ENCODE results near the gene SYNPO2. TPM values are rescaled to one million over a fixed set of nuclear protein-coding genes. Genes with fewer than 3 reads are reported as not detected.

The SYNPO2 gene
- total and polyA plus RNA-seq, 10 of the 15 experiments (the other 5 are each of a cell fraction or from before 2014, with no cell fraction given), result 0.04 to 0.34 (median 0.28) TPM

GRCh38 chr4:119037709-119038108 is 149.1 kb downstream of the SYNPO2 start:
- TF ChIP-seq RELB (IDR thresholded peaks at IDR 0.05; ENCODE audit: low read depth), result no peak
- Histone ChIP-seq H2AFZ (ENCODE audit: control insufficient read depth, low read depth, low read length) (peak overlapping the region; percentile 68), H3K4me1 (ENCODE audit: control insufficient read depth, insufficient read depth, low read length) (peaks cover 6% of the 10 kb centered on the region), H3K9ac (ENCODE audit: control insufficient read depth, insufficient read depth, low read length) (no peak overlapping the region), H3K36me3 (ENCODE audit: control insufficient read depth in 2 of 2, insufficient read depth in 2 of 2, low read length in 1 of 2) (no peaks in the 10 kb centered on the region), H4K20me1 (ENCODE audit: control insufficient read depth, insufficient read depth) (no peaks in the 10 kb centered on the region), H3K27me3 (replicated peaks in 1 of 2; ENCODE audit: control insufficient read depth in 2 of 2, insufficient read depth in 2 of 2, low read length in 1 of 2) (no peaks in the 10 kb centered on the region), H3K9me3 (replicated peaks; ENCODE audit: control insufficient read depth, insufficient read depth, low read length) (no peaks in the 10 kb centered on the region), H3K4me2 (ENCODE audit: control insufficient read depth, insufficient read depth) (no peak overlapping the region; the same call in 1 of the 2 replicates), H3K4me3 (no peak overlapping the region), H3K27ac (ENCODE audit: control insufficient read depth, insufficient read depth) (peak overlapping the region; percentile 9; the same call in 1 of the 2 replicates), H3K79me2 (ENCODE audit: control insufficient read depth, insufficient read depth, low read length) (no peaks in the 10 kb centered on the region)
- intact Hi-C loops (cut with micrococcal nuclease; ENCODE audit: unreplicated experiment), result loop anchor here (2.0 kb wide), 1 partner anchor 57 kb away; no protein-coding TSS in a partner anchor
- ChIA-PET SMC1A (ENCODE audit: uncharacterized antibody, unreplicated experiment) (interaction anchor here (0.6 to 1.0 kb wide), 2 partner anchors 32 to 70 kb away, joined by 3 read pairs; no protein-coding TSS in a partner anchor), RAD21 (ENCODE audit: unreplicated experiment) (no interaction called here), POLR2A (no interaction called here), CTCF (interaction anchor here (0.7 to 1.6 kb wide), 3 partner anchors 13 to 455 kb away, joined by 3 to 4 read pairs (median 3); no protein-coding TSS in a partner anchor)
- no peak for FAIRE-seq
- DNase-seq (ENCODE audit: low read depth, low spot score), result no peak
- in situ Hi-C loops (cut with MboI), result no loop called here
- WGBS (ENCODE audit: insufficient coverage, insufficient replicate concordance, low lambda C conversion rate, missing lambda C conversion rate), result 89% methylated on average over 1 of the region's 1 CpG
- ATAC-seq, result no peak
- no TSS peak for BruUV-seq (replicated peaks)

GRCh38 chr4:119038116-119038841 is 149.6 kb downstream of the SYNPO2 start:
- Histone ChIP-seq H3K4me1 (ENCODE audit: control insufficient read depth, insufficient read depth, low read length) (peaks cover 6% of the 10 kb centered on the region; the same call in 1 of the 2 replicates), H3K4me3 (no peak overlapping the region), H3K36me3 (ENCODE audit: control insufficient read depth in 2 of 2, insufficient read depth in 2 of 2, low read length in 1 of 2) (no peaks in the 10 kb centered on the region), H3K27me3 (replicated peaks in 1 of 2; ENCODE audit: control insufficient read depth in 2 of 2, insufficient read depth in 2 of 2, low read length in 1 of 2) (no peaks in the 10 kb centered on the region), H2AFZ (ENCODE audit: control insufficient read depth, low read depth, low read length) (peak overlapping the region; percentile 68), H3K79me2 (ENCODE audit: control insufficient read depth, insufficient read depth, low read length) (no peaks in the 10 kb centered on the region), H3K27ac (ENCODE audit: control insufficient read depth, insufficient read depth) (peak overlapping the region; percentile 9; the same call in 1 of the 2 replicates), H3K9me3 (replicated peaks; ENCODE audit: control insufficient read depth, insufficient read depth, low read length) (no peaks in the 10 kb centered on the region), H3K4me2 (ENCODE audit: control insufficient read depth, insufficient read depth) (peak overlapping the region; percentile 4), H4K20me1 (ENCODE audit: control insufficient read depth, insufficient read depth) (no peaks in the 10 kb centered on the region), H3K9ac (ENCODE audit: control insufficient read depth, insufficient read depth, low read length) (no peak overlapping the region)
- intact Hi-C loops (cut with micrococcal nuclease; ENCODE audit: unreplicated experiment) (loop anchor here (2.0 kb wide), 1 partner anchor 57 kb away; no protein-coding TSS in a partner anchor), in situ Hi-C loops (cut with MboI) (no loop called here)
- peak; percentile 59 for ATAC-seq
- no TSS peak for BruUV-seq (replicated peaks)
- DNase-seq (ENCODE audit: low read depth, low spot score), result peak; percentile 7
- ChIA-PET SMC1A (ENCODE audit: uncharacterized antibody, unreplicated experiment) (interaction anchor here (0.6 to 1.0 kb wide), 2 partner anchors 32 to 70 kb away, joined by 3 read pairs; no protein-coding TSS in a partner anchor), POLR2A (no interaction called here), RAD21 (ENCODE audit: unreplicated experiment) (no interaction called here), CTCF (interaction anchor here (0.7 to 3.5 kb wide), 5 partner anchors 13 to 454 kb away, joined by 3 to 18 read pairs (median 4); a partner anchor contains a TSS)
- 33% methylated on average over 5 of the region's 5 CpGs for WGBS (ENCODE audit: insufficient coverage, insufficient replicate concordance, low lambda C conversion rate, missing lambda C conversion rate)
- FAIRE-seq, result peak; percentile 49
- TF ChIP-seq RBBP5 (conservative IDR thresholded peaks at IDR 0.05), result no peak
- TF ChIP-seq ATF3 (IDR thresholded peaks at IDR 0.05; ENCODE audit: borderline replicate concordance, extremely low read depth, low read depth, low read length), result no peak
- peak; percentile 37; the same call in 1 of the 2 replicates for TF ChIP-seq SPI1 (IDR thresholded peaks at IDR 0.05; ENCODE audit: borderline replicate concordance, insufficient read depth, low read depth, low read length)
- no peak for TF ChIP-seq ZNF687 (IDR thresholded peaks at IDR 0.05)
- peak; percentile 58 for TF ChIP-seq RUNX3 (IDR thresholded peaks at IDR 0.05; ENCODE audit: low read length)
- TF ChIP-seq ZNF622 (IDR thresholded peaks at IDR 0.05), result no peak
- TF ChIP-seq ETV6 (conservative IDR thresholded peaks at IDR 0.05 in 1 of 2, IDR thresholded peaks at IDR 0.05 in 1 of 2; ENCODE audit: borderline replicate concordance in 1 of 2, low read depth in 1 of 2), result no peak

Measured in GM12878 (cell line).